Erythroblast (primary cell): Measurements from ENCODE around the gene MAPK8IP2.

ENCODE experiments used
- GATA1 ChIP-seq: IDR thresholded peaks from 2 replicates; pipeline ENCODE4 v1.6.1; 2011; ENCODE audit warnings: low read depth, mild to moderate bottlenecking, control low read depth, low read length, moderate library complexity
- POLR2A ChIP-seq: IDR thresholded peaks from 2 replicates; pipeline ENCODE4 v1.6.1; 2011; ENCODE audit warnings: mild to moderate bottlenecking, low read length

DNA sequence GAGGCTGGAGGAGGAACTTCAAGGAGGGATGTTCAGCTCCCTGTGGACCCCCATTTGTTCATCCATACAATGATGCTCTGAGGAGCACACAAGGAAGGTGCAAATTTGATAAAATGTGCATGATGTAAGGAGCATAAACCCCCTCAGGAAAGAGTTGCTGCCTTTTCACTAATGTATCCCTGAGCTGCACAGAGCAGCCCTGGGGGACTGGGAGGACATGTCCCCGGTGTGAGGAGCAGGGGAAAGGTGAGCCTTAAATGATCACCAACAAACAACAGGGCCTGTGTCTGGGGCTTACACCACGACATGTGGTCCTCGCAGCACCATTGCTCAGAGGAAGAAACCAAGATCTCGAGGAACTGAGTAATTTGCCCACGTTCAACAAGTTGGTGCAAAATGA lies 3.5 kb upstream of the MAPK8IP2 start:
- no peak for TF ChIP-seq POLR2A
- no peak for TF ChIP-seq GATA1
